Endothelial cell of umbilical vein (primary cell): ENCODE results near the gene PRG2. TPM values are rescaled to one million over a fixed set of nuclear protein-coding genes. Genes with fewer than 3 reads are reported as not detected.
A peak's percentile ranks its signal among the peaks of the same experiment; 100 is the strongest.

Experiments
- BruUV-seq: library from RNA; stranded (reverse); fragments of 400-500 nt; replicated peaks from 2 replicates; lab custom pipeline; 2021; lab: Mats Ljungman, UMichigan
- CTCF ChIA-PET: fragments of 300-600, 350-600 bp; sonication (Branson Sonifier 250); formaldehyde crosslinking; loops from one replicate; lab custom pipeline; 2021; ENCODE audit warnings: antibody characterized with exemption, inconsistent platforms; lab: Charles Lee
- POLR2A ChIA-PET: fragments of 300-600, 350-600 bp; sonication (Branson Sonifier 250); formaldehyde crosslinking; loops from one replicate; lab custom pipeline; 2021; ENCODE audit warnings: antibody characterized with exemption, inconsistent platforms; lab: Charles Lee
- DNase-seq: peaks from one replicate; pipeline ENCODE4 v3.0.0-alpha.2; 2011; ENCODE audit warnings: low read depth, low spot score
- FAIRE-seq: peaks from 2 replicates; lab custom pipeline; 2011; peaks lifted over from hg19 to GRCh38; lab: Jason Lieb, UNC
- H2AFZ ChIP-seq: 2 replicates; pipeline ENCODE4 v1.6.0; 2012; ENCODE audit warnings: low read depth, low read length, control low read depth, inconsistent platforms
- H3K27ac ChIP-seq: 2 replicates; pipeline ENCODE4 v1.5.1; 2011; ENCODE audit warnings: low read depth, mild to moderate bottlenecking, control low read depth, low read length, moderate library complexity; ENCODE audit not compliant: insufficient read depth
- H3K27me3 ChIP-seq, 2 experiments: 2 replicates each; pipeline versions ENCODE4 v1.6.0 to v1.6.1; 2011; ENCODE audit warnings: low read length in 2 of 2, mixed read lengths in 1 of 2; ENCODE audit not compliant: control insufficient read depth in 2 of 2, insufficient read depth in 2 of 2
- H3K36me3 ChIP-seq, 2 experiments: 2 replicates in 1 of 2; 3 replicates in 1 of 2; pipeline ENCODE4 v1.5.1; 2011; ENCODE audit warnings: low read length in 2 of 2, mild to moderate bottlenecking in 1 of 2, moderate library complexity in 1 of 2; ENCODE audit not compliant: control insufficient read depth in 2 of 2, insufficient read depth in 2 of 2; ENCODE audit errors: extremely low read depth in 1 of 2
- H3K4me1 ChIP-seq: 3 replicates; pipeline ENCODE4 v1.5.1; 2011; ENCODE audit warnings: mild to moderate bottlenecking, low read length; ENCODE audit not compliant: control insufficient read depth, insufficient read depth; ENCODE audit errors: extremely low read depth
- H3K4me2 ChIP-seq: 2 replicates; pipeline ENCODE4 v1.6.1; 2011; ENCODE audit warnings: low read length, control low read depth, mixed read lengths; ENCODE audit not compliant: insufficient read depth
- H3K4me3 ChIP-seq, 3 experiments: fragments of 200-600 bp in 1 of 3; sonication (generic), shearing (Covaris generic) in 1 of 3; replicated peaks in 1 of 3; 2 replicates each; pipeline ENCODE4 v1.5.1; 2011 to 2016; ENCODE audit warnings: control low read depth in 3 of 3, low read length in 3 of 3, mild to moderate bottlenecking in 2 of 3, inconsistent platforms in 1 of 3, low read depth in 1 of 3, moderate library complexity in 1 of 3; ENCODE audit not compliant: insufficient read depth in 1 of 3
- H3K79me2 ChIP-seq: 2 replicates; pipeline ENCODE4 v1.6.0; 2012; ENCODE audit warnings: low read length, inconsistent platforms; ENCODE audit not compliant: control insufficient read depth, insufficient read depth
- H3K9ac ChIP-seq: replicated peaks from 2 replicates; pipeline ENCODE3; 2011; ENCODE audit warnings: low read length, control low read depth; ENCODE audit not compliant: insufficient read depth; ENCODE audit errors: extremely low read depth
- H3K9me1 ChIP-seq: replicated peaks from 3 replicates; pipeline ENCODE4 v1.6.0; 2011; ENCODE audit warnings: mild to moderate bottlenecking, low read length; ENCODE audit not compliant: control insufficient read depth, insufficient read depth; ENCODE audit errors: extremely low read depth
- H3K9me3 ChIP-seq: replicated peaks from 2 replicates; pipeline ENCODE4 v1.5.1; 2012; ENCODE audit warnings: low read length, inconsistent platforms; ENCODE audit not compliant: control insufficient read depth, insufficient read depth
- H4K20me1 ChIP-seq: replicated peaks from 2 replicates; pipeline ENCODE3; 2011; ENCODE audit warnings: mild to moderate bottlenecking, low read length; ENCODE audit not compliant: control insufficient read depth, insufficient read depth; ENCODE audit errors: extremely low read depth
- CTCF ChIP-seq, 2 donors: IDR thresholded peaks; 1 replicate in 1 of 2; 2 replicates in 1 of 2; pipeline ENCODE4 v1.5.1; 2011; ENCODE audit warnings: low read length in 2 of 2, mild to moderate bottlenecking in 2 of 2, moderate library complexity in 2 of 2, control low read depth in 1 of 2, inconsistent platforms in 1 of 2, low read depth in 1 of 2; ENCODE audit not compliant: insufficient read depth in 1 of 2; ENCODE audit errors: extremely low read depth in 1 of 2
- EZH2 ChIP-seq: IDR thresholded peaks from 2 replicates; pipeline ENCODE4 v1.6.1; 2012; ENCODE audit warnings: borderline replicate concordance, low read depth, mild to moderate bottlenecking, moderate library complexity, low read length, inconsistent platforms; ENCODE audit not compliant: severe bottlenecking
- FOS ChIP-seq: IDR thresholded peaks from 2 replicates; pipeline ENCODE4 v1.6.1; 2011; ENCODE audit warnings: mild to moderate bottlenecking, low read length, moderate library complexity, borderline replicate concordance; ENCODE audit not compliant: insufficient read depth
- GATA2 ChIP-seq: IDR thresholded peaks from 2 replicates; pipeline ENCODE4 v1.7.0; 2011; ENCODE audit warnings: low read depth, mild to moderate bottlenecking, moderate library complexity, mixed read lengths, low read length; ENCODE audit not compliant: insufficient read length, insufficient read depth
- JUN ChIP-seq: IDR thresholded peaks from 2 replicates; pipeline ENCODE4 v1.6.1; 2011; ENCODE audit warnings: borderline replicate concordance, low read depth; ENCODE audit not compliant: insufficient read length, insufficient read depth
- MAX ChIP-seq: IDR thresholded peaks from 2 replicates; pipeline ENCODE4 v1.6.1; 2011; ENCODE audit not compliant: insufficient read depth, insufficient read length
- MYC ChIP-seq: IDR thresholded peaks from one replicate; pipeline ENCODE4 v1.6.1; 2011; ENCODE audit warnings: mild to moderate bottlenecking, low read depth, low read length
- POLR2A ChIP-seq: IDR thresholded peaks from 2 replicates; pipeline ENCODE4 v1.6.1; 2012; ENCODE audit warnings: low read depth, mild to moderate bottlenecking, control low read depth, low read length
- POLR2AphosphoS5 ChIP-seq: IDR thresholded peaks from 2 replicates; pipeline ENCODE4 v1.6.1; 2012; ENCODE audit warnings: low read depth, mild to moderate bottlenecking, control low read depth, low read length, moderate library complexity; ENCODE audit not compliant: insufficient read depth
- dilution Hi-C: fragments of 300-500 bp; cut with MboI; formaldehyde crosslinking; loops from one replicate; pipeline ENCODE4 v1.15.0; 2019; ENCODE audit warnings: low sequenced_read_pairs; ENCODE audit not compliant: extremely low pct_ligation_motif_present
- intact Hi-C: fragments of 100-400 bp; cut with micrococcal nuclease; formaldehyde crosslinking; loops from one replicate; pipeline ENCODE4 v1.10.0; 2022
- polyA plus RNA-seq, 4 experiments: library from polyadenylated mRNA; depleted of rRNA in 3 of 4; stranded (reverse) in 3 of 4; unstranded in 1 of 4; fragments of >200 nt; gene quantifications; 2 replicates each; pipeline versions ENCODE4 v1.2.1 to v1.2.3, GENCODE V29; 2011 to 2012; ENCODE audit warnings: missing spikeins in 1 of 4
- total RNA-seq: library from RNA; stranded (reverse); gene quantifications from 2 replicates; pipeline ENCODE4 v1.2.3, GENCODE V29; 2021

PRG2 gene
- total and polyA plus RNA-seq, 2 donors (not counting 3 experiments of a cell fraction or from before 2014, with no cell fraction given), result 0.08 to 0.55 TPM

- ChIA-PET POLR2A (interaction anchor here (0.6 kb wide), 1 partner anchor 8 kb away, joined by 3 read pairs; no protein-coding TSS in a partner anchor), CTCF (interaction anchor here (0.6 to 1.5 kb wide), 5 partner anchors 8 to 71 kb away, joined by 3 to 6 read pairs (median 3); no protein-coding TSS in a partner anchor)
- peak overlapping the region; percentile 26 for H3K9ac ChIP-seq
- dilution Hi-C loops, result no loop called here
- no peaks in the 10 kb centered on the region for H4K20me1 ChIP-seq
- no peaks in the 10 kb centered on the region for H3K9me3 ChIP-seq
- H3K79me2 ChIP-seq, result no peaks in the 10 kb centered on the region
- H3K4me2 ChIP-seq, result no peak overlapping the region
- H3K4me3 ChIP-seq, result no peak overlapping the region
- BruUV-seq, result no TSS peak
- FAIRE-seq, result no peak
- H3K27ac ChIP-seq, result peak overlapping the region; percentile 14
- H3K36me3 ChIP-seq, result peaks cover 14 to 17% of the 10 kb centered on the region in 2 experiments
- peaks cover 32% of the 10 kb centered on the region for H3K4me1 ChIP-seq
- TF ChIP-seq MAX (no peak), CTCF (IDR thresholded peaks at IDR 0.05; ENCODE audit: extremely low read depth in 1 of 2, insufficient read depth in 1 of 2, low read depth in 1 of 2, low read length in 2 of 2) (no peak), GATA2 (no peak), JUN (no peak), MYC (no peak), EZH2 (no peak), POLR2AphosphoS5 (no peak), POLR2A (no peak), FOS (no peak)
- no peak overlapping the region for H2AFZ ChIP-seq
- H3K9me1 ChIP-seq, result no peaks in the 10 kb centered on the region
- no peaks in the 10 kb centered on the region for H3K27me3 ChIP-seq
- intact Hi-C loops, result loop anchor here (1.0 kb wide), 1 partner anchor 8 kb away; no protein-coding TSS in a partner anchor
- peak; percentile 80 for DNase-seq
Observed at GRCh38 chr11:57416436-57416835, 26.0 kb upstream of the PRG2 start.
